Aorta (tissue), 5 donors: ENCODE results near the gene TPX2. TPM values are rescaled to one million over a fixed set of nuclear protein-coding genes. Genes with fewer than 3 reads are reported as not detected.
"Not testable (repeated sequence)": the region's sequence is repeated elsewhere in the genome, so short reads cannot be mapped to it uniquely, and the experiment has no call there.

Experiments
- ATAC-seq: fragments of 200-7000 bp; cut with Tn5 transposase; one replicate; pipeline ENCODE4 v1.9.1; 2022; ENCODE audit warnings: moderate library complexity; ENCODE audit not compliant: low FRiP score
- DNase-seq, 2 donors: peaks; one replicate each; pipeline ENCODE4 v3.0.0-alpha.2; 2020
- H3K27ac ChIP-seq, 2 donors: one replicate each; pipeline ENCODE4 v1.5.1; 2013; ENCODE audit warnings: low read length in 2 of 2, mild to moderate bottlenecking in 2 of 2, moderate library complexity in 2 of 2, control low read depth in 1 of 2, inconsistent platforms in 1 of 2, low read depth in 1 of 2
- H3K27me3 ChIP-seq, 2 donors: one replicate each; pipeline ENCODE4 v1.6.1; 2013; ENCODE audit warnings: control low read depth in 1 of 2, low read length in 1 of 2, mild to moderate bottlenecking in 1 of 2, moderate library complexity in 1 of 2; ENCODE audit not compliant: insufficient read depth in 2 of 2, control insufficient read depth in 1 of 2
- H3K36me3 ChIP-seq, 2 donors: one replicate each; pipeline ENCODE4 v1.6.1; 2013; ENCODE audit warnings: control low read depth in 1 of 2, low read length in 1 of 2, mild to moderate bottlenecking in 1 of 2; ENCODE audit not compliant: insufficient read depth in 2 of 2, control insufficient read depth in 1 of 2
- H3K4me1 ChIP-seq, 2 donors: one replicate each; pipeline ENCODE4 v1.6.1; 2013; ENCODE audit warnings: low read length in 2 of 2, control low read depth in 1 of 2, mild to moderate bottlenecking in 1 of 2, moderate library complexity in 1 of 2; ENCODE audit not compliant: insufficient read depth in 2 of 2, control insufficient read depth in 1 of 2
- H3K4me3 ChIP-seq, 2 donors: one replicate each; pipeline ENCODE4 v1.5.1; 2013; ENCODE audit warnings: low read length in 2 of 2, control low read depth in 1 of 2, mild to moderate bottlenecking in 1 of 2
- H3K9me3 ChIP-seq: one replicate; pipeline ENCODE4 v1.6.1; 2013; ENCODE audit warnings: mild to moderate bottlenecking, low read length; ENCODE audit not compliant: control insufficient read depth
- WGBS, 2 donors: extraction: QIAGEN DNeasy Blood & Tissue Kit; methylation state at CpG; one replicate each; pipeline ENCODE4 v1.1.7; 2013; 5-methylcytosine and 5-hydroxymethylcytosine counted together
- intact Hi-C, 2 donors: fragments of 100-400 bp; cut with DNase I; formaldehyde crosslinking; loops; one replicate each; pipeline versions ENCODE4 v1.14.2 to v1.15.0; 2022
- polyA plus RNA-seq, 2 donors: library from polyadenylated mRNA; stranded (reverse); fragments of 200-250 nt; gene quantifications; one replicate each; pipeline ENCODE4 v1.2.3, GENCODE V29; 2013
- total RNA-seq, 2 donors: library from RNA; stranded (reverse); fragmentation: NEBNext Ultra II Directional; extraction: Animal tissue kit (Norgen Biotek cat#: 25700); gene quantifications; one replicate each; pipeline ENCODE4 v1.2.1, GENCODE V29; 2021
- donor health status: healthy with polysubstance abuse.
- donor health status: Bipolar disorder and iron deficiency.
- donor health status: DM: no; HTN: no; CAD: no.
- donor health status: DM: no; HTN: no; CAD: no.
- donor health status: DM: yes; HTN: yes; CAD: no.

TPX2 gene
- total and polyA plus RNA-seq, 4 donors = 0.75 to 5.4 (median 1.8) TPM

DNA sequence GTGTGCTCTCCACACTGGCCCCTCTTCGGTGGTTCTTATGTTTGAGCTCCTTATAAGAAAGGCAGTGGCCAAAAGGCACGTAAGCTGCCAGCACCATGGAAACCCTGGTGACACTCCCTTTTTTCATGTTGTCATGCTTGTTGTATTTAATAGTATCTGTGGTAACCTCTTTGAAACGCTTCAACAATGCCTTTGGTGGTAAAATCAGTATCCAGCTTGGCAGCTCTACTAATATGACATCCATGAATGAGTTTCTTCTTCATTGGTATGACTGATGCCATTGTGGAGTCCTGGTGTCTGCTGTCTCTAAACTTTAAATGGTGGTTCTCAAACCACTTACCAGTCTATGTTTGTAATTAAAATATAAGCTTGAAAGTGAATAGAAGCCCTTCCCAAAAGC, 69.4 kb downstream of the TPX2 start:
- no peak overlapping the region for H3K4me3 ChIP-seq
- WGBS, 2 donors = 82 to 85% methylated on average over 3 of the region's 3 CpGs

DNA sequence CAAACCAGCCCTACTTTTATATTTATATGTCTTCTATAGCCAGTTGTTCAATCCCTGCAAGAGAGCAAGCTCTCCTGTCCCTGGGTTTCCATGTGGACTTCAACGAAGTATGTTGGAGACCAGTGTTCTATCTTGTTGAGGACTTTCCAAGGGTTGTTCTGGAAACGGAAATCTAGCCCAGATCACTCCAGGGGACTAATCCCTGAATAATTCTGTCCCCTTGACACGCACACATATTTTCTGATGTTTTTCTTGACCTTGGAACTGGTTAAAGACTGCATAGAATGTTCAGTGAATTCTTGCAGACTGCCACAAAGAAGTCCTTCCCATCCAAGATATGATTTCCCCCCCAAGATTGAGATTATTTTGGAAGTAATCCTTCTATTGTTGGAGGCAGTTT, 70.6 kb downstream of the TPX2 start:
- DNase-seq = no peak
- H3K9me3 ChIP-seq = no peaks in the 10 kb centered on the region
- H3K36me3 ChIP-seq = no peaks in the 10 kb centered on the region
- H3K27ac ChIP-seq = peak overlapping the region; percentile 62 to 94
- peak; percentile 24 for ATAC-seq
- H3K27me3 ChIP-seq = no peaks in the 10 kb centered on the region
- WGBS, 2 donors = 6 to 7% methylated on average over 3 of the region's 3 CpGs
- intact Hi-C loops = loop anchor here in 1 of 2 donors (10.0 kb wide), 1 partner anchor 155 kb away; no protein-coding TSS in a partner anchor
- H3K4me3 ChIP-seq = no peak overlapping the region
- H3K4me1 ChIP-seq = peaks cover 6 to 9% of the 10 kb centered on the region in 2 donors

More for the DNA sequence above, 69.4 kb downstream of the TPX2 start:
- Histone ChIP-seq H3K9me3 (no peaks in the 10 kb centered on the region), H3K36me3 (no peaks in the 10 kb centered on the region), H3K27me3 (no peaks in the 10 kb centered on the region), H3K4me1 (peaks cover 5 to 7% of the 10 kb centered on the region in 2 donors), H3K27ac (no peak overlapping the region)
- intact Hi-C loops = loop anchor here in 1 of 2 donors (10.0 kb wide), 1 partner anchor 154 kb away; no protein-coding TSS in a partner anchor
- DNase-seq = no peak
- ATAC-seq = no peak

DNA sequence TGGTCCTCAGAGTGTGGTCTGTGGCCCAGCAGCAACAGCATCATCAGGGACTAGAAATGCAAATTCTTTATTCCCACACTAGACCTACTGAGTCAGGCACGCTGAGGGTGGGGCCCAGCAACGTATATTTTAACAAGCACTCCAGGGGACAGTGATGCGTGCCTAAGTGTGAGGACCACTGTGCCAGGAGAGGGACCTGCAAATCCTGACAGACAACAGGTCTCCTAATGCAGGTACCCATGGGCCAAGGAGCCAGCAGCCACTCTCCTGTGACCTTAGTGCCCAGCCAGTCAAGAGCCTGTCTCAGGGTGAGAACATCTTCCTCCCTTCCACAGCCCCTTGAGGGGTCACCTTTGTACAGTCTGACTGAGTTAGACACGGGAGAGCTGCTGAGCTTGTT, 72.1 kb downstream of the TPX2 start:
- 68 to 73% methylated on average over 4 of the region's 4 CpGs for WGBS, 2 donors
- DNase-seq (no peak), ATAC-seq (no peak)
- no peak overlapping the region for H3K4me3 ChIP-seq
- no peaks in the 10 kb centered on the region for H3K9me3 ChIP-seq
- H3K36me3 ChIP-seq = no peaks in the 10 kb centered on the region
- no peaks in the 10 kb centered on the region for H3K27me3 ChIP-seq
- peak overlapping the region; percentile 32 to 90 for H3K27ac ChIP-seq
- intact Hi-C loops = no loop called here
- H3K4me1 ChIP-seq = peaks cover 6 to 9% of the 10 kb centered on the region in 2 donors

DNA sequence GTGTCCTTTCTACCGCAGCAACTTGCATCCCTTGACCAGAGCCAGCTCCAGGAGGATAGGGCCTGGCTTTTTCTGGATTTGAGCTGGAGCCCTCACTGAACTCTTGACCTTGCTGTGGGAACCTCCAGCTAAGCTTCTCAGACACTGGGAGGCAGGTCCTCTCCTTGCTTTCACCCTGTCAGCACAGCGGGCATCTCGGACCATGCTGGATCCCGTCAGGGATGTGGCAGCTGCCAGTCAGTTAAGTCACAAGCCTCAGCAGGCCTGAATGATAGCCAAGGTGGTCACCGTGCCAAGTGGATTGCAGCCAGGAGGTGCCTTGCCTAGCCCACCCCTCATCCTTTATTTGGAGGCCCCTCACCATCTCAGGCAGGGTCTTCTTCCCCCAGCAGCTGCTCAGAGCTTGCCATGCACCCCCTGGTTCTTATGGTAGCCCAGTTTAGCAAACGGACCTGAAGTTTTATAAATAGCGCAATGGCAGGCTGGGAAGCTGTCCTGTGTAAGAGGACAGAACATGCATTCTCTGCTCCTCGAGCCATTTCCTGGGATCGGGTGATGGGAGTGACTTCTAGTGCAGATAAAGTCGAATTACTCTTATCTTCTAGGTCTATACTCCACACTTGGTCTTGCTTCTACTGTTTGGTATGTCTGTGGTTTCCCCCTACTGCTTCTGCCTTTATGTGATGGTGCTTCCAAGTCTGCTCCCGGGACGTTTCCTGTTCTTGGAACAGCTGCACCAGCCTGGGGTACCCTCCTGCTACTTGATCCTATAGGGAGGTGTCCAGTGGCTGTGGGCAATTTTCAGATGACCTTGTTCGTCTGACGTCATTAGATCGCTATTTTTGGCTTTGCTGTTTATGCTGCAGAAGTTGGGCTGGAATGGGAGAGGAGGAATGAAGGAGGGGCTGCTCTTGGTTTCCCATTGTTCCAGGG, 73.0 kb downstream of the TPX2 start:
- Histone ChIP-seq H3K36me3 (no peaks in the 10 kb centered on the region), H3K27me3 (no peaks in the 10 kb centered on the region), H3K4me3 (no peak overlapping the region), H3K27ac (peak overlapping the region; percentile 77 to 90), H3K9me3 (no peaks in the 10 kb centered on the region), H3K4me1 (peaks cover 4 to 9% of the 10 kb centered on the region in 2 donors)
- intact Hi-C loops = no loop called here
- 7 to 12% methylated on average over 15 of the region's 15 CpGs for WGBS, 2 donors
- ATAC-seq (no peak), DNase-seq (no peak)

DNA sequence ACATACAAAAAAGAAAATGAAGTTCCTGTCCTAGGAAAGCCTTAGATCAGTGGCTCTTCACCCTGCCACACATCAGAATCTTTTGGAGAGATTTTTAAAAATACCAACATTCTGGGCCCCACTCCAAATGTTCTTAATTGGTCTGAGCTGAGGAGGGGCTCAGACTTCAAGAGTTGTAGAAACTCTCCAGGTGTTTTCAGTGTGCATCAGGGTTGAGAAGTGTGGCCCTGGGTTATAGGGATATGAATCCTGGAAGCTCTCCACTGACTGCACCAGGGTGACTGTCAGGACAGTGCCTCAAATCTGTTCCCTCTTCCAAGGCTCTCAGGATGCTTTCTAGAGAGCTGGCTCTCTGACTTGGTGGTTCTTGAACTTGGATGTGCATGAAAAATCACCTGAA, 74.5 kb downstream of the TPX2 start:
- peaks cover 4 to 9% of the 10 kb centered on the region in 2 donors for H3K4me1 ChIP-seq
- no peaks in the 10 kb centered on the region for H3K27me3 ChIP-seq
- H3K27ac ChIP-seq = peak overlapping the region; percentile 44 to 73
- H3K36me3 ChIP-seq = no peaks in the 10 kb centered on the region
- H3K4me3 ChIP-seq = no peak overlapping the region
- DNase-seq (no peak), ATAC-seq (no peak)
- H3K9me3 ChIP-seq = no peaks in the 10 kb centered on the region
- intact Hi-C loops = no loop called here

DNA sequence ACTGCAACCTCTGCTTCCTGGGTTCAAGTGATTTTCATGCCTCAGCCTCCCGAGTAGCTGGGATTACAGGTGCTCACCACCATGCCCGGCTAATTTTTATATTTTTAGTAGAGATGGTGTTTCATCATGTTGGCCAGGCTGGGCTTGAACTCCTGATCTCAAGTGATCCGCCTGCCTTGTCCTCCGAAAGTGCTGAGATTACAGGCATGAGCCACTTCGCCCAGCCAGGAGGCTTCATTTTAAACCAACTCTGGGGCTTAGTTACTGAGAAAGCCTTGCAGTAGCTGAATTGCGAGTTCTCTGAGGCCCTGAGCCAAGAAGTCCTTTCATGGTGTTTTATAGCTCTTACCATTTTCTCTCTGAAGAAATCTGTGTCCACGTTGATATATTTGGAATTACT, 75.1 kb downstream of the TPX2 start:
- H3K4me3 ChIP-seq, intact Hi-C loops, ATAC-seq, DNase-seq, H3K4me1 ChIP-seq, H3K36me3 ChIP-seq, H3K27me3 ChIP-seq, H3K9me3 ChIP-seq: not testable (repeated sequence)
- 26 to 29% methylated on average over 7 of the region's 7 CpGs for WGBS, 2 donors
- peak overlapping the region; percentile 2 to 44 for H3K27ac ChIP-seq

DNA sequence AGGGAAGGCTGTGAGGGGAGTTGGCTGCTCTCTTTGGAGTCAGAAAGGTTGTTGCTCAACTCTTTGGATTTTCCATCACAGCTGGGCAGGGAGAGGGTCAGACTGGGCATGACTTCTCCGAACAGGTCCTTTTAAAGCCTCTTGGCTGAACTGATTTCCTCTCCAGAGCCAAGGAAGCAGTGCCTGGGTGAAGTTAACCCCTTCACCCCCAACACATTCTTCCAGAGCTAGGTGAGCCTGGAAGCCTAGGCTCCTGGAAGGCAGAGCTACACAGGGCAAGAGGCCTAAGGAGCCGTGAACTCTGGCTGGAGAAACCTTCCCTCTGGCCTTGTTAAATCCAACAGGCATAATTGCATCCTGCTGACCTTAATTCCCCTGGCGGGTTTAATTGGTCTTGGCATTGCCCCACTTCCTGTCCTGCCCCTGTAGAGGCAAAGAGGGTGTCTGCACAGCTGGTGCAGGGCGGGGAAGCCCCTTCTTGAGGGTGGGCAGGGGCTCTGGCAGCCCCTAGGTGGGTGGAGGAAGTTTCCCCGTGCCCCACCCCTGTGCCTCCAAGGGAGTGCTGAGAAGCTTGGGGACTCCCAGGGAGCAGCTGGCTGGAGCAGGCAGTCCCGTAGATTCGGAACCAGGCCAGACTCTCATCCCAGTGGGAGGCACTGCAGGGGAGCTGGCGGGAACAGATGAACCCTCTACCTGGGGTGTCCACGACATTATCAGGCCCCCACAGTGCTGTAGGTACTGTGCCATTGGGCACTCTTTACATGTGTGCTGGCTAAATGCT, 76.5 kb downstream of the TPX2 start:
- H3K4me3 ChIP-seq = no peak overlapping the region
- no peaks in the 10 kb centered on the region for H3K27me3 ChIP-seq
- peak overlapping the region; percentile 78 to 88 for H3K27ac ChIP-seq
- peak; percentile 66 for ATAC-seq
- H3K4me1 ChIP-seq = peaks cover 4 to 5% of the 10 kb centered on the region in 2 donors
- WGBS, 2 donors = 5% methylated on average over 9 of the region's 9 CpGs
- H3K9me3 ChIP-seq = no peaks in the 10 kb centered on the region
- intact Hi-C loops = loop anchor here in 1 of 2 donors (5.0 kb wide), 1 partner anchor 78 kb away; the partner anchor contains the start of gene TPX2
- no peaks in the 10 kb centered on the region for H3K36me3 ChIP-seq
- DNase-seq = peak in 1 of 2 donors; percentile 62

DNA sequence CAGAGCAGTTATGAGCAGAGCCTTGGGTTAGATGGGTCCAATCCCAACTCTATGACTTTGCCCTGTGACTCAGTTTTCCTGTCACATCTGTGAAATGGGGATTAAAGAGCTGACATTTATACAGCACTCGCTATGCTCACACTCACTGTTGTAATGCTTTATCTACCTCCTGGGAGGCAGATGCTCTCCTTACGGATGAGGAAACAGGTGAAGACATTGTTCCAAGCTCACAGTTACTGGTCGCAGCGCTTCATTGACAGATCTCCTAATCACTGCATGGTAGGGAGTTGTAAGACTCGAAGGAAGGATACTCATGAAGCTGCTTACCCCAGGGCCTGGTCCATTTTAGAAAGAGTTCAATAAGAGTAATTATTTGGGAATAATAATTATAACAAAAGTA, 77.1 kb downstream of the TPX2 start:
- intact Hi-C loops = loop anchor here in 1 of 2 donors (5.0 kb wide), 1 partner anchor 79 kb away; the partner anchor contains the start of gene TPX2
- WGBS, 2 donors = 94 to 97% methylated on average over 5 of the region's 5 CpGs
- H3K27ac ChIP-seq = peak overlapping the region; percentile 78 to 88

More for the DNA sequence above, 77.1 kb downstream of the TPX2 start:
- Histone ChIP-seq H3K9me3 (no peaks in the 10 kb centered on the region), H3K4me1 (peaks cover 4 to 5% of the 10 kb centered on the region in 2 donors), H3K4me3 (no peak overlapping the region), H3K36me3 (no peaks in the 10 kb centered on the region), H3K27me3 (no peaks in the 10 kb centered on the region)
- DNase-seq (no peak), ATAC-seq (no peak)
